ENCODE measurements around the gene GLS.

GRCh38 chr2:190981733-190982132 lies 101.1 kb downstream of the GLS start:
- TF ChIP-seq POLR2A (IDR thresholded peaks at IDR 0.05), result no peak
- no peak for TF ChIP-seq CTCF (IDR thresholded peaks at IDR 0.05)
- TF ChIP-seq POLR2AphosphoS5 (IDR thresholded peaks at IDR 0.05; ENCODE audit: insufficient read depth in 1 of 2, low read depth in 1 of 2), result no peak

Data from vagina (tissue), 2 donors.